ENCODE data around the gene CTPS1. TPM values are rescaled to one million over a fixed set of nuclear protein-coding genes. Genes with fewer than 3 reads are reported as not detected.

Gene CTPS1
- total and polyA plus RNA-seq, 2 experiments from 2014 or later: 31.9 to 44.9 TPM

DNA sequence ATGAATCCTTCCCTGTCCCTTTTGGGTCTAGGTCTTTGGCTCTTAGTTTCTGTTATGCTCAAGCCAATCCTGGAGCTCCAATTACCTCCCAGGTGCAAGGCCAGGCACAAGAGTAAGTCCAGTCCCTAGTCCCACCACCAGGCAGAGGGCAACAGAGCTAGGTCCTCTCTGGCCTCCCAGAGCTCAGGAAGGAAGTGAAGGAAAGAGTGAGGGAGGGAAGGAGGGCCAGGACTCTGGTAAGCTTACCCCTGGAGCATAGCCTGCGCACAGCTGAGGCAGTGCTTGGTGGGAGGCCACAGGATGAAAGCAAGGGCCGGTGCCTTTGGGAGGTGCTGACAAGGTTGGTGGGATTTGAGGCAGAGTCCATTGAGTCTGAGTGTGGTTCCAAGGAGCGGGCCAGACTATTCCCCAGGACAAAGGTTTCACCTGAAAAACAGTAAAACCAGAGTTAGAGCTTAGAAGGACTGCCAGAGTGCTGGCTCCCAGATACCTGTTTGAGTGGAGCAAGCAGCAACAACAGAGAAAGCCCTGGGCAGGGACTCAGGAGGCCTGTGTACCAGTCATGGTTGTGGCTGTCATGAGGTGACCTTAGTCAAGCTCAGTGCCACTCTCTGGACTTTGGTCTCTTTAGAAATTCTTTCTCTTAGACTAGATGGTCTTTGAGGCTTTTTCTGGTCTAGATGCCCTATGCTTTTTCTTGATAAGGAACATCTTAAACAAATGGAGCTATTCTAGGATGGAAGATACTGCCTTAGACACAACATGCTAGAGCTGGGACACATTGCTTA lies 57.8 kb downstream of the CTPS1 start:
- H3K27me3 ChIP-seq: no peaks in the 10 kb centered on the region
- no peak overlapping the region for H2AFZ ChIP-seq
- H3K9me2 ChIP-seq (replicated peaks; ENCODE audit: insufficient read depth): no peaks in the 10 kb centered on the region
- no peaks in the 10 kb centered on the region for H3K4me1 ChIP-seq (ENCODE audit: insufficient read depth)
- no peak overlapping the region for H3K4me3 ChIP-seq
- TF ChIP-seq, protein P1, sequence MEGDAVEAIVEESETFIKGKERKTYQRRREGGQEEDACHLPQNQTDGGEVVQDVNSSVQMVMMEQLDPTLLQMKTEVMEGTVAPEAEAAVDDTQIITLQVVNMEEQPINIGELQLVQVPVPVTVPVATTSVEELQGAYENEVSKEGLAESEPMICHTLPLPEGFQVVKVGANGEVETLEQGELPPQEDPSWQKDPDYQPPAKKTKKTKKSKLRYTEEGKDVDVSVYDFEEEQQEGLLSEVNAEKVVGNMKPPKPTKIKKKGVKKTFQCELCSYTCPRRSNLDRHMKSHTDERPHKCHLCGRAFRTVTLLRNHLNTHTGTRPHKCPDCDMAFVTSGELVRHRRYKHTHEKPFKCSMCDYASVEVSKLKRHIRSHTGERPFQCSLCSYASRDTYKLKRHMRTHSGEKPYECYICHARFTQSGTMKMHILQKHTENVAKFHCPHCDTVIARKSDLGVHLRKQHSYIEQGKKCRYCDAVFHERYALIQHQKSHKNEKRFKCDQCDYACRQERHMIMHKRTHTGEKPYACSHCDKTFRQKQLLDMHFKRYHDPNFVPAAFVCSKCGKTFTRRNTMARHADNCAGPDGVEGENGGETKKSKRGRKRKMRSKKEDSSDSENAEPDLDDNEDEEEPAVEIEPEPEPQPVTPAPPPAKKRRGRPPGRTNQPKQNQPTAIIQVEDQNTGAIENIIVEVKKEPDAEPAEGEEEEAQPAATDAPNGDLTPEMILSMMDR (IDR thresholded peaks at IDR 0.05; ENCODE audit: poor library complexity): no peak
- no peak for TF ChIP-seq EZH2 (IDR thresholded peaks at IDR 0.05; ENCODE audit: borderline replicate concordance)
- no peak for TF ChIP-seq EZH2phosphoT487 (IDR thresholded peaks at IDR 0.05; ENCODE audit: low read depth, severe bottlenecking, unreplicated experiment)
- H3K27ac ChIP-seq: no peak overlapping the region
- H4K20me1 ChIP-seq (ENCODE audit: insufficient read depth, poor library complexity, severe bottlenecking): no peaks in the 10 kb centered on the region
- no peaks in the 10 kb centered on the region for H3K36me3 ChIP-seq (replicated peaks; ENCODE audit: insufficient read depth, low read depth)
- no peak for DNase-seq (ENCODE audit: low spot score)
- H3K79me2 ChIP-seq: no peaks in the 10 kb centered on the region
- H3K9me3 ChIP-seq (ENCODE audit: low read depth): no peaks in the 10 kb centered on the region
- WGBS (ENCODE audit: low lambda C conversion rate, missing lambda C conversion rate): 98% methylated on average over 3 of the region's 3 CpGs
- no peak overlapping the region for H3K4me2 ChIP-seq

DNA sequence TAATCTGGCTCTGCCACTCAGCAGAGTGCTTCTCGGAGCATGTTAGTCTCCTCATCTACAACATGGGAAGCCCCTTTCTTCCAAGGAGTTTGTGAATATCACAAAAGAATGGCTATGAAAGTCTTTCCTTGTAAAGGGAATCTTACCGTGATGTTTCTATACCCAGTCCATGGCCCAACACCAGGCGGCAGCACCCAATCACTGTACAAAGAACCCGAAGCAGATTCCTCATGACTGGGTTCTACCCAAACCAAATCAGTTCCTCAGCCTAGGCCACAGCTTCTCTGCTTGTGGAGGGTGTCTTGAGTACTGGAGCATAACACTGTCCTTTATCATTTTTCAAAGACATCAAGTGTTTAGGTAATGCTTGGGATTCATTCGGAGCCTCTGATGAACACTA lies 58.6 kb downstream of the CTPS1 start:
- Histone ChIP-seq H3K9me3 (ENCODE audit: low read depth) (no peaks in the 10 kb centered on the region), H3K4me3 (no peak overlapping the region), H3K79me2 (no peaks in the 10 kb centered on the region), H2AFZ (no peak overlapping the region), H3K9me2 (replicated peaks; ENCODE audit: insufficient read depth) (no peaks in the 10 kb centered on the region), H3K4me2 (no peak overlapping the region), H3K27ac (no peak overlapping the region), H3K4me1 (ENCODE audit: insufficient read depth) (no peaks in the 10 kb centered on the region), H4K20me1 (ENCODE audit: insufficient read depth, poor library complexity, severe bottlenecking) (no peaks in the 10 kb centered on the region), H3K36me3 (replicated peaks; ENCODE audit: insufficient read depth, low read depth) (no peaks in the 10 kb centered on the region), H3K27me3 (no peaks in the 10 kb centered on the region)
- TF ChIP-seq EZH2phosphoT487 (IDR thresholded peaks at IDR 0.05; ENCODE audit: low read depth, severe bottlenecking, unreplicated experiment) (no peak), EZH2 (IDR thresholded peaks at IDR 0.05; ENCODE audit: borderline replicate concordance) (no peak)
- TF ChIP-seq, protein P1 (IDR thresholded peaks at IDR 0.05; ENCODE audit: poor library complexity): peak; percentile 5
- 87% methylated on average over 5 of the region's 5 CpGs for WGBS (ENCODE audit: low lambda C conversion rate, missing lambda C conversion rate)
- DNase-seq (ENCODE audit: low spot score): no peak

DNA sequence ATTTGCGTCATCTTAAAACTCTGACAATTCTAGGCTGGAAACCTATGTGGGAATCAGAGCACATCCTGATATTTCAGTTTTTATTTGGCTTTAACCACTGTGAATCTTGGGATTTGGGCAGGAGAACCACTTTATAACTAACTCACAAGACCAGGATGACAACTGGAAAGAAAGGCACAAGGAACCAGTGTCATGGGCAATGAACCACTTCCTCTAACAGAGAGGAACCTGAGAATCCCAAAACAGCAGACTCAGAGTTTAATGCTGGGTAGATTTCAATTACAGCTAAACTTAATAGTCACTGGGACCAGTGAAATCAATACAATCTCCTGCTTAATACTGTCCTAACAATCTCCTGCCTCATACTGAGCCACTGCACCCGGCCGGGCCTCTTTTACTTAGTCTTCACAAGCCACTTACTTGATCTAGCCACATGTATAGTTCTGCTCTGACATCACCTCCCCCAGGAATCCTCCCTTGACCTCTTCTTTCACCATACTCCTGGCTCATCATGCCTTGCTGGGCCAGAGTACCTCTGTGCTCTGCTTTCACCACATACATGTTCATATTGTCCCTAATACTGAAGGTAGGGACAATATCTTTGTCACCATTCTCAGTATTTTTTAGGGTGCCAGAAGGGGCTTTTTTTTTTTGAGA lies 62.2 kb downstream of the CTPS1 start:
- DNase-seq (ENCODE audit: low spot score): no peak
- H4K20me1 ChIP-seq (ENCODE audit: insufficient read depth, poor library complexity, severe bottlenecking): no peaks in the 10 kb centered on the region
- H3K79me2 ChIP-seq: no peaks in the 10 kb centered on the region
- no peak overlapping the region for H3K27ac ChIP-seq
- no peak overlapping the region for H3K4me2 ChIP-seq
- TF ChIP-seq, protein P1 (IDR thresholded peaks at IDR 0.05; ENCODE audit: poor library complexity): no peak
- TF ChIP-seq EZH2 (IDR thresholded peaks at IDR 0.05; ENCODE audit: borderline replicate concordance) (no peak), EZH2phosphoT487 (IDR thresholded peaks at IDR 0.05; ENCODE audit: low read depth, severe bottlenecking, unreplicated experiment) (no peak)
- 94% methylated on average over 3 of the region's 3 CpGs for WGBS (ENCODE audit: low lambda C conversion rate, missing lambda C conversion rate)
- H3K9me3 ChIP-seq (ENCODE audit: low read depth): no peaks in the 10 kb centered on the region
- no peaks in the 10 kb centered on the region for H3K27me3 ChIP-seq
- H3K36me3 ChIP-seq (replicated peaks; ENCODE audit: insufficient read depth, low read depth): no peaks in the 10 kb centered on the region
- H3K4me1 ChIP-seq (ENCODE audit: insufficient read depth): no peaks in the 10 kb centered on the region
- no peaks in the 10 kb centered on the region for H3K9me2 ChIP-seq (replicated peaks; ENCODE audit: insufficient read depth)
- no peak overlapping the region for H3K4me3 ChIP-seq
- no peak overlapping the region for H2AFZ ChIP-seq

All from hepatocyte (in vitro differentiated cells).